Lower lobe of right lung (tissue), 2 donors: ENCODE measurements around the gene CSRP1. TPM values are rescaled to one million over a fixed set of nuclear protein-coding genes. Genes with fewer than 3 reads are reported as not detected.

Experiments used
- ATAC-seq, 2 donors: fragments of 200-7000 bp; cut with Tn5 transposase; one replicate each; pipeline ENCODE4 v1.9.1; 2020 to 2022; ENCODE audit warnings: mild to moderate bottlenecking in 2 of 2, moderate library complexity in 2 of 2
- DNase-seq: peaks from one replicate; pipeline ENCODE4 v3.0.0-alpha.2; 2020
- H3K27ac ChIP-seq: fragments of 200-600 bp; one replicate; pipeline ENCODE4 v1.8.0; 2022
- H3K27me3 ChIP-seq: fragments of 200-600 bp; one replicate; pipeline ENCODE4 v1.8.0; 2022; ENCODE audit warnings: low read depth
- H3K36me3 ChIP-seq: fragments of 200-600 bp; one replicate; pipeline ENCODE4 v1.8.0; 2022; ENCODE audit warnings: mild to moderate bottlenecking
- H3K4me1 ChIP-seq: fragments of 200-600 bp; one replicate; pipeline ENCODE4 v1.8.0; 2022
- H3K4me3 ChIP-seq: fragments of 200-600 bp; one replicate; pipeline ENCODE4 v1.8.0; 2022; ENCODE audit warnings: mild to moderate bottlenecking
- H3K9me3 ChIP-seq: fragments of 200-600 bp; one replicate; pipeline ENCODE4 v1.8.0; 2022
- intact Hi-C: fragments of 100-400 bp; cut with DNase I; formaldehyde crosslinking; loops from one replicate; pipeline ENCODE4 v1.11.0; 2022
- total RNA-seq: library from RNA; stranded (reverse); fragmentation: NEBNext Ultra II Directional; extraction: Animal tissue kit (Norgen Biotek cat#: 25700); gene quantifications from one replicate; pipeline ENCODE4 v1.2.1, GENCODE V29; 2021
- TF ChIP-seq, protein P1 (sequence below): fragments of 200-600 bp; IDR thresholded peaks from one replicate; pipeline ENCODE4 v1.8.0; 2022; ENCODE audit warnings: antibody characterized with exemption, mild to moderate bottlenecking
- donor health status: DM: no; HTN: yes; CAD: no; lungs with severe emphysema.

The CSRP1 gene
- total RNA-seq, 1 donor from 2014 or later, result 185 TPM

DNA sequence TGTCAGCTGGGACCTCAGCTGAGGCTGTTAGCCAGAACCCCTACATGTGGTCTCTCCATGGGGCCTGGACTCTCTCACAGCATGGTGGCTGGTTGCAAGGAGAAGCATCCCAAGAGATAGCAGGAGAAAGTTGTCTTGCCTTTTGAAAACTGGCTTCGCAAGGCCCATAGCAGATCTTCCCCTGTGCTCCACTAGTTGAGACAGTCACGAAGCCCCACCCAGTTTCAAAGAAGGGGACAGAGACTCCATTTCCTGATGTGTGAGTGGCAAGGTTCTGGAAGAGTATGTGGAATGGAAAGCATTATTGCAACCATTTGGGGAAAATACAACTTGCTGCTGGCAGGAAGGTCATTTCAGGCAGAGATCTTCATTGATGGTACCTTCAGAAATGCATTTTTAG lies 7.5 kb upstream of the CSRP1 start:
- DNase-seq (no peak), ATAC-seq (no peak)
- Histone ChIP-seq H3K9me3 (no peaks in the 10 kb centered on the region), H3K27me3 (no peaks in the 10 kb centered on the region), H3K4me1 (peaks cover 23% of the 10 kb centered on the region), H3K36me3 (no peaks in the 10 kb centered on the region), H3K27ac (no peak overlapping the region), H3K4me3 (no peak overlapping the region)
- intact Hi-C loops, result no loop called here
- TF ChIP-seq, protein P1, sequence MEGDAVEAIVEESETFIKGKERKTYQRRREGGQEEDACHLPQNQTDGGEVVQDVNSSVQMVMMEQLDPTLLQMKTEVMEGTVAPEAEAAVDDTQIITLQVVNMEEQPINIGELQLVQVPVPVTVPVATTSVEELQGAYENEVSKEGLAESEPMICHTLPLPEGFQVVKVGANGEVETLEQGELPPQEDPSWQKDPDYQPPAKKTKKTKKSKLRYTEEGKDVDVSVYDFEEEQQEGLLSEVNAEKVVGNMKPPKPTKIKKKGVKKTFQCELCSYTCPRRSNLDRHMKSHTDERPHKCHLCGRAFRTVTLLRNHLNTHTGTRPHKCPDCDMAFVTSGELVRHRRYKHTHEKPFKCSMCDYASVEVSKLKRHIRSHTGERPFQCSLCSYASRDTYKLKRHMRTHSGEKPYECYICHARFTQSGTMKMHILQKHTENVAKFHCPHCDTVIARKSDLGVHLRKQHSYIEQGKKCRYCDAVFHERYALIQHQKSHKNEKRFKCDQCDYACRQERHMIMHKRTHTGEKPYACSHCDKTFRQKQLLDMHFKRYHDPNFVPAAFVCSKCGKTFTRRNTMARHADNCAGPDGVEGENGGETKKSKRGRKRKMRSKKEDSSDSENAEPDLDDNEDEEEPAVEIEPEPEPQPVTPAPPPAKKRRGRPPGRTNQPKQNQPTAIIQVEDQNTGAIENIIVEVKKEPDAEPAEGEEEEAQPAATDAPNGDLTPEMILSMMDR, result no peak

DNA sequence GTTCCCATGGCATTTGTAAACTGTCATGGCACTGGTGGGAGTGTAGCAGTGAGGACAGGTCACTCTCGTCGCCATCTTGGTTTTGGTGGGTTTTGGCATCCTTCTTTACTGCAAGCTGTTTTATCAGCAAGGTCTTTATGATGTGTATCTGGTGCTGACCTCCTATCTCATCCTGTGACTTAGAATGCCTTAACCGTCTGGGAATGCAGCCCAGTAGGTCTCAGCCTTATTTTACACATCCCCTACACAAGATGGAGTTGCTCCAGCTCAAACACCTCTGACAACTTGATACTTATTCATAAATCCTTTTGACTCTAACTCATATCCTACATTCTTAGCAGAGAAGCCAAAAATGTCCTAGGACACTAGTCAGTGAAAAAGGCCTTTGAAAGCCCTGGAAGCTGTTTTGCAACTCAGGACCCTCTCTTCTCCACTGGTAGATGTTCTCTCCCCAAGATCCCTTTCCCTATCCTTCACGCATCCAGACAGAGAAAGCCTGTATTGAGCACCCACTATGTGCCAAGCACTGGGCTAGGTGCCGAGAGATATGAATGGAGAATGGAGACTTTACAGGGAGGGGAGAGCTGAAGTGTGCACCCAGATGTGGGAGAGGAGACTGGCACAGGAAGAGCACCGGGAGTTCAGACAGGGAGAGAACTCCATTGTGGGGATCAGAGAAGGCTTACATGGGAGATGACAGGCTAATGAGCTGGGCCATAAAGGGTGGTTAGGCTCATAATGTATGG lies 6.7 kb upstream of the CSRP1 start:
- H3K9me3 ChIP-seq, result no peaks in the 10 kb centered on the region
- ATAC-seq, result no peak
- no peaks in the 10 kb centered on the region for H3K36me3 ChIP-seq
- TF ChIP-seq, protein P1, result no peak
- no peak for DNase-seq
- H3K4me3 ChIP-seq, result no peak overlapping the region
- no peak overlapping the region for H3K27ac ChIP-seq
- peaks cover 23% of the 10 kb centered on the region for H3K4me1 ChIP-seq
- H3K27me3 ChIP-seq, result no peaks in the 10 kb centered on the region
- intact Hi-C loops, result no loop called here

GRCh38 chr1:201511941-201512539 lies 5.1 kb upstream of the CSRP1 start:
- TF ChIP-seq, protein P1, result no peak
- H3K4me1 ChIP-seq, result peaks cover 39% of the 10 kb centered on the region
- intact Hi-C loops, result no loop called here
- peak; percentile 88 to 90 for ATAC-seq
- no peaks in the 10 kb centered on the region for H3K9me3 ChIP-seq
- H3K36me3 ChIP-seq, result no peaks in the 10 kb centered on the region
- DNase-seq, result peak; percentile 83
- H3K27ac ChIP-seq, result peak overlapping the region; percentile 78
- no peaks in the 10 kb centered on the region for H3K27me3 ChIP-seq
- no peak overlapping the region for H3K4me3 ChIP-seq

DNA sequence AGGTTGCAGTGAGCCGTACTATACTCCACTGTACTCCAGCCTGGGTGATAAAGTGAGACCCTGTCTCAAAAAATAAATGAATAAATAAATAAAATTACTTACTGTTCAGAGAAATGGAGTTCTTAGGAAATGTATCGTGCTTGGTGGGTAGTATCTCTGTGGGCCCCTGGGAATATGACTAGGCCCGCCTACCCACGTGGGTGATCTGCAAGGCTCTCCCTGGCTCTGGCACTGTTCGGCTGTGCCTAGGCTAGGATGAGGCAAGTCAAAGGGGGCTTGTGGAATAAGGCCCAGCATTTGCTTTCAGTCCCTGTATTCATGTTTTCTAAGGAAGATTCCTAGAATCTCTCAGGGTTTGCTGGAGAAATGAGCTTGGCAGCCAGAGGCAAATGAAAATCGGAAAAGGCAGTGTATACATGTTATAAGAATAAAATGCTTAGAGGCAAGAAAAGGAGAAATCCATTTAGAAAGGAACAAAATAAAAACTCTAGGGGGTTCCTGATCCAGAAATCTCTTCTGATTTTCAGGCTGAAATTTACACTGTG lies 4.5 kb upstream of the CSRP1 start:
- Histone ChIP-seq H3K9me3 (no peaks in the 10 kb centered on the region), H3K27ac (peak overlapping the region; percentile 78), H3K4me3 (no peak overlapping the region), H3K36me3 (no peaks in the 10 kb centered on the region), H3K4me1 (peaks cover 41% of the 10 kb centered on the region), H3K27me3 (no peaks in the 10 kb centered on the region)
- no peak for ATAC-seq
- DNase-seq, result no peak
- TF ChIP-seq, protein P1, result no peak
- intact Hi-C loops, result no loop called here

DNA sequence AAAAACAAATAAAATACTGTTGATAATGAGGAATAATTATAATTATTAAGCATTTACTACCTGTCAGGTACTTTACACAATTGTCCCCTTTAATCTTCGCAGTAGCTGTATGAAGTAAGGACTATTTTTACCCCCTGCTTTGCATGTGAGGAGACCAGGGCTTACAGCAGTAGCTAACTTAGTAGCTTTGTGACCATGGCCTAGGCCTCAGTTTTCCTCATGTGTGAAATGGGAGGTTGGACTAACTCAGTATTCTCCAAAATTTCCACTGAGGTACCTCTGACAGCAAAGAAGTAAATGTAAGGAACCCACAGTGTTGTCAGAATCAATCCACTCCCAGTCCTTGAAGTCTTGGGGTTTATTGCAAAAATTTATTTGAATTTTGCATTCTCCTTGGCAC lies 3.8 kb upstream of the CSRP1 start:
- intact Hi-C loops, result no loop called here

More for the DNA sequence above, 3.8 kb upstream of the CSRP1 start:
- ATAC-seq (no peak), DNase-seq (no peak)
- H3K27ac ChIP-seq, result no peak overlapping the region
- TF ChIP-seq, protein P1, result no peak
- peaks cover 49% of the 10 kb centered on the region for H3K4me1 ChIP-seq
- no peaks in the 10 kb centered on the region for H3K9me3 ChIP-seq
- no peaks in the 10 kb centered on the region for H3K27me3 ChIP-seq
- H3K36me3 ChIP-seq, result no peaks in the 10 kb centered on the region
- H3K4me3 ChIP-seq, result no peak overlapping the region
